Measurements from ENCODE around the gene HOPX. TPM values are rescaled to one million over a fixed set of nuclear protein-coding genes. Genes with fewer than 3 reads are reported as not detected.

Gene HOPX
- total RNA-seq, 1 experiment from 2014 or later = not detected

DNA sequence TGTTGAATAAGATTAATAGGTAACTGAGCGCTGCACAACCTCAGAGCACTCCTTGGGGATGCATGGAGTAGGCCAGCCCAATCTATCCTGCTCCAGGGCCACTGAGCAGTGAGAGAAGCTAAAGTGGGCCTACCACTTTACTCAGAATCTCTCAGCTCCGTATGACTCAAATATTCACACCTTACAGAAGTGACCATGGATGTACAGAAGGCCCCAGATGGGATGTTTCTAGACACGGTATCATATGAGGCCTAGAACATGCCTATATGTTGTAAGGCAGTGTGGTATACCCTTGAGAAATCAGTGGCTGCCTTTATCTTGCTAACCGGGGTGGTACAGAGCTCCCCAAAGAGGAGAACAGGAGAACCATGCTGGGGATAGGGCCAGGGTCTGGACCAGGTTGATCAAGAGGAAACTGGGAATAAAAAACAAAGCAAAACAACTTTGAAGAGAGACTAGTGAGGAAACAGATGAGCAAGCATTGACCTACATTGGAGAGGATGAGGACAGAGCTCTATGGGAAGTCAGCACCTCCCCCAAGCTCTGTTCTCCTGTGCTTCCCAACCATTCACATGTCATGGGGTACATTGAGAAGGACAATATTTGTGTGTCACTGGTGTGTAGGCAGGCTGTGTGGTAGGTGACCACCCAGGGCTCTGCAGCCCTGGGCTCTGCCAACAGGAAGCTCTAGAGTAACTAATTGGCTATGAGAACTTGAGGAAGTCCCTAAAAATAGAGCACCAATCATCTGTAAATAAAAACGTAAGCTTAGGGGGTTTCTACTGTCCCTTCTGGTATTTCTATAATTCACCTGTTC is 31.4 kb downstream of the HOPX start:
- no peak for DNase-seq (ENCODE audit: low spot score)
- H3K4me3 ChIP-seq (ENCODE audit: low read depth, low read length, poor library complexity, severe bottlenecking) = no peak overlapping the region
- H3K27me3 ChIP-seq (replicated peaks; ENCODE audit: insufficient read depth, low read depth, low read length, poor library complexity) = peaks cover 8% of the 10 kb centered on the region
- no peaks in the 10 kb centered on the region for H3K9me3 ChIP-seq (ENCODE audit: low read depth, low read length, poor library complexity, severe bottlenecking)
- ChIA-PET CTCF (no interaction called here), POLR2A (ENCODE audit: low non-redundant PET) (no interaction called here)
- no peaks in the 10 kb centered on the region for H3K4me1 ChIP-seq (ENCODE audit: insufficient read depth, low read length, poor library complexity, severe bottlenecking)
- BruUV-seq (replicated peaks) = no TSS peak
- intact Hi-C loops (cut with micrococcal nuclease; ENCODE audit: unreplicated experiment) = no loop called here
- no peak overlapping the region for H3K27ac ChIP-seq (ENCODE audit: low read depth, low read length, poor library complexity, severe bottlenecking)
- no peak for TF ChIP-seq CTCF (conservative IDR thresholded peaks at IDR 0.05; ENCODE audit: low read depth, low read length)
- TF ChIP-seq EZH2 (IDR thresholded peaks at IDR 0.05; ENCODE audit: borderline replicate concordance, low read depth, low read length, poor library complexity, severe bottlenecking) = no peak
- H3K36me3 ChIP-seq (ENCODE audit: insufficient read depth, low read length, poor library complexity, severe bottlenecking) = no peaks in the 10 kb centered on the region

- POLR2A ChIA-PET (ENCODE audit: low non-redundant PET) = no interaction called here
- TF ChIP-seq CTCF (conservative IDR thresholded peaks at IDR 0.05; ENCODE audit: low read depth, low read length) (no peak), EZH2 (IDR thresholded peaks at IDR 0.05; ENCODE audit: borderline replicate concordance, low read depth, low read length, poor library complexity, severe bottlenecking) (no peak)
- no peaks in the 10 kb centered on the region for H3K9me3 ChIP-seq (ENCODE audit: low read depth, low read length, poor library complexity, severe bottlenecking)
- no peaks in the 10 kb centered on the region for H3K27me3 ChIP-seq (replicated peaks; ENCODE audit: insufficient read depth, low read depth, low read length, poor library complexity)
- H3K27ac ChIP-seq (ENCODE audit: low read depth, low read length, poor library complexity, severe bottlenecking) = no peak overlapping the region
- no peaks in the 10 kb centered on the region for H3K4me1 ChIP-seq (ENCODE audit: insufficient read depth, low read length, poor library complexity, severe bottlenecking)
- no peak for DNase-seq (ENCODE audit: low spot score)
- no TSS peak for BruUV-seq (replicated peaks)
- H3K4me3 ChIP-seq (ENCODE audit: low read depth, low read length, poor library complexity, severe bottlenecking) = no peak overlapping the region
- intact Hi-C loops (cut with micrococcal nuclease; ENCODE audit: unreplicated experiment) = no loop called here
- H3K36me3 ChIP-seq (ENCODE audit: insufficient read depth, low read length, poor library complexity, severe bottlenecking) = no peaks in the 10 kb centered on the region
- CTCF ChIA-PET = no interaction called here
Measured at GRCh38 chr4:56648824-56649151, 32.3 kb downstream of the HOPX start.

GRCh38 chr4:56648021-56648823 is 32.9 kb downstream of the HOPX start:
- Histone ChIP-seq H3K27me3 (replicated peaks; ENCODE audit: insufficient read depth, low read depth, low read length, poor library complexity) (no peaks in the 10 kb centered on the region), H3K36me3 (ENCODE audit: insufficient read depth, low read length, poor library complexity, severe bottlenecking) (no peaks in the 10 kb centered on the region), H3K9me3 (ENCODE audit: low read depth, low read length, poor library complexity, severe bottlenecking) (no peaks in the 10 kb centered on the region), H3K27ac (ENCODE audit: low read depth, low read length, poor library complexity, severe bottlenecking) (no peak overlapping the region), H3K4me1 (ENCODE audit: insufficient read depth, low read length, poor library complexity, severe bottlenecking) (no peaks in the 10 kb centered on the region), H3K4me3 (ENCODE audit: low read depth, low read length, poor library complexity, severe bottlenecking) (no peak overlapping the region)
- CTCF ChIA-PET = no interaction called here
- no peak for TF ChIP-seq EZH2 (IDR thresholded peaks at IDR 0.05; ENCODE audit: borderline replicate concordance, low read depth, low read length, poor library complexity, severe bottlenecking)
- TF ChIP-seq CTCF (conservative IDR thresholded peaks at IDR 0.05; ENCODE audit: low read depth, low read length) = no peak
- BruUV-seq (replicated peaks) = no TSS peak
- intact Hi-C loops (cut with micrococcal nuclease; ENCODE audit: unreplicated experiment) = no loop called here
- POLR2A ChIA-PET (ENCODE audit: low non-redundant PET) = no interaction called here
- DNase-seq (ENCODE audit: low spot score) = no peak
